Measurements from ENCODE around the gene IL19. TPM values are rescaled to one million over a fixed set of nuclear protein-coding genes. Genes with fewer than 3 reads are reported as not detected.

The IL19 gene
- total and polyA plus RNA-seq, 2 donors from 2014 or later, result 0.41 to 3.6 TPM

- DNase-seq, result peak in 1 of 5 donors; percentile 33
- Histone ChIP-seq H3K9ac (ENCODE audit: low read length in 3 of 3) (no peak overlapping the region), H3K4me3 (ENCODE audit: low read length in 3 of 3) (no peak overlapping the region), H3K27ac (ENCODE audit: low read depth in 2 of 2, low read length in 2 of 2) (no peak overlapping the region), H3K4me1 (ENCODE audit: control insufficient read depth in 2 of 3, insufficient read depth in 2 of 3, low read depth in 1 of 3, low read length in 3 of 3) (no peaks in the 10 kb centered on the region), H3K36me3 (ENCODE audit: control insufficient read depth in 2 of 3, insufficient read depth in 3 of 3, low read length in 3 of 3) (no peaks in the 10 kb centered on the region), H3K9me3 (ENCODE audit: control insufficient read depth in 2 of 3, insufficient read depth in 1 of 3, low read length in 3 of 3) (peaks cover 0 to 7% (median 0%) of the 10 kb centered on the region in 3 donors), H3K27me3 (ENCODE audit: control insufficient read depth, insufficient read depth, low read length) (no peaks in the 10 kb centered on the region)
- peak; percentile 26 for TF ChIP-seq CTCF (IDR thresholded peaks at IDR 0.05; ENCODE audit: borderline replicate concordance, extremely low read depth, insufficient read depth)
- intact Hi-C loops (cut with DNase I), result no loop called here
- FAIRE-seq, result no peak
Observed at GRCh38 chr1:206809504-206810084, 39.0 kb downstream of the IL19 start.

GRCh38 chr1:206812471-206812870, 41.9 kb downstream of the IL19 start:
- no peak for FAIRE-seq

DNA sequence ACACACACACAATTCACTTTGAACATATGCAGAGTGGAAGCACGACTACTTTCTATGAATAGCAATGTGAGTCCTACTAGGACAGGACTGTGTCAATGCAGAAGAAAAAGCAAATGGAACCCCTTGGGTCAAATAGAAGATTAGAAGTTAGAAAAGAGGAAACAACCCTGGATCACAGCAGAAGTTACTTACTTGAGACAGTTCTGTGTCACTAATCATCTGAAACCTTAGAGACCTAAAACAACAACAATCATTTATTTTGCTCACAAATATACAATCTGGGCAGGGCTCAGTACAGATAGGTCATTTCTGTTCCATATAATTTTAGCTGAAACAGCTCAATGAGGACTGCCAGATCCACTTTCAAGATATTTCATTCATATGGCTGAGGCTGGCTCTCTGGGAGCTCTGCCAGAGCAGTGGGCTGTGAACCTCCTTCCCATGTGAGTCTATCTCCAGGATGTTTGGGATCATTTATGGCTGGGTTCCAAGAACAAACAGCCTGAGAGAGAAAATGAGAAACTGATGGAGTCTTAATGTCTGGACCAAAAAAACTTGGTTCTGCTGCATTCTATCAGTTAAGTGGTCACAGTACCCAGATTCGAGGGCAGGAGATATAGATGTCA, 44.3 kb downstream of the IL19 start:
- FAIRE-seq, result no peak

More at GRCh38 chr1:206812471-206812870, 41.9 kb downstream of the IL19 start:
- H3K4me3 ChIP-seq (ENCODE audit: low read length in 3 of 3), result no peak overlapping the region
- H3K9ac ChIP-seq (ENCODE audit: low read length in 3 of 3), result no peak overlapping the region
- H3K4me1 ChIP-seq (ENCODE audit: control insufficient read depth in 2 of 3, insufficient read depth in 2 of 3, low read depth in 1 of 3, low read length in 3 of 3), result peaks cover 0 to 2% (median 0%) of the 10 kb centered on the region in 3 donors
- no peaks in the 10 kb centered on the region for H3K36me3 ChIP-seq (ENCODE audit: control insufficient read depth in 2 of 3, insufficient read depth in 3 of 3, low read length in 3 of 3)
- TF ChIP-seq CTCF (IDR thresholded peaks at IDR 0.05; ENCODE audit: borderline replicate concordance, extremely low read depth, insufficient read depth), result no peak
- no peak overlapping the region for H3K27ac ChIP-seq (ENCODE audit: low read depth in 2 of 2, low read length in 2 of 2)
- peaks cover 0 to 7% (median 0%) of the 10 kb centered on the region in 3 donors for H3K9me3 ChIP-seq (ENCODE audit: control insufficient read depth in 2 of 3, insufficient read depth in 1 of 3, low read length in 3 of 3)
- H3K27me3 ChIP-seq (ENCODE audit: control insufficient read depth, insufficient read depth, low read length), result no peaks in the 10 kb centered on the region
- no peak for DNase-seq
- intact Hi-C loops (cut with DNase I), result no loop called here

More for the DNA sequence above, 44.3 kb downstream of the IL19 start:
- peak in 2 of 5 donors; percentile 68 to 74 for DNase-seq
- Histone ChIP-seq H3K4me1 (ENCODE audit: control insufficient read depth in 2 of 3, insufficient read depth in 2 of 3, low read depth in 1 of 3, low read length in 3 of 3) (peaks cover 0 to 2% (median 0%) of the 10 kb centered on the region in 3 donors), H3K9me3 (ENCODE audit: control insufficient read depth in 2 of 3, insufficient read depth in 1 of 3, low read length in 3 of 3) (peaks cover 0 to 7% (median 0%) of the 10 kb centered on the region in 3 donors), H3K36me3 (ENCODE audit: control insufficient read depth in 2 of 3, insufficient read depth in 3 of 3, low read length in 3 of 3) (no peaks in the 10 kb centered on the region), H3K27me3 (ENCODE audit: control insufficient read depth, insufficient read depth, low read length) (no peaks in the 10 kb centered on the region), H3K27ac (ENCODE audit: low read depth in 2 of 2, low read length in 2 of 2) (no peak overlapping the region), H3K4me3 (ENCODE audit: low read length in 3 of 3) (no peak overlapping the region), H3K9ac (ENCODE audit: low read length in 3 of 3) (no peak overlapping the region)
- no peak for TF ChIP-seq CTCF (IDR thresholded peaks at IDR 0.05; ENCODE audit: borderline replicate concordance, extremely low read depth, insufficient read depth)
- intact Hi-C loops (cut with DNase I), result no loop called here
